ENCODE data around the gene KCTD5.
"Not testable (repeated sequence)": the region's sequence is repeated elsewhere in the genome, so short reads cannot be mapped to it uniquely, and the experiment has no call there.

Gene KCTD5, protein sequence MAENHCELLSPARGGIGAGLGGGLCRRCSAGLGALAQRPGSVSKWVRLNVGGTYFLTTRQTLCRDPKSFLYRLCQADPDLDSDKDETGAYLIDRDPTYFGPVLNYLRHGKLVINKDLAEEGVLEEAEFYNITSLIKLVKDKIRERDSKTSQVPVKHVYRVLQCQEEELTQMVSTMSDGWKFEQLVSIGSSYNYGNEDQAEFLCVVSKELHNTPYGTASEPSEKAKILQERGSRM

DNA sequence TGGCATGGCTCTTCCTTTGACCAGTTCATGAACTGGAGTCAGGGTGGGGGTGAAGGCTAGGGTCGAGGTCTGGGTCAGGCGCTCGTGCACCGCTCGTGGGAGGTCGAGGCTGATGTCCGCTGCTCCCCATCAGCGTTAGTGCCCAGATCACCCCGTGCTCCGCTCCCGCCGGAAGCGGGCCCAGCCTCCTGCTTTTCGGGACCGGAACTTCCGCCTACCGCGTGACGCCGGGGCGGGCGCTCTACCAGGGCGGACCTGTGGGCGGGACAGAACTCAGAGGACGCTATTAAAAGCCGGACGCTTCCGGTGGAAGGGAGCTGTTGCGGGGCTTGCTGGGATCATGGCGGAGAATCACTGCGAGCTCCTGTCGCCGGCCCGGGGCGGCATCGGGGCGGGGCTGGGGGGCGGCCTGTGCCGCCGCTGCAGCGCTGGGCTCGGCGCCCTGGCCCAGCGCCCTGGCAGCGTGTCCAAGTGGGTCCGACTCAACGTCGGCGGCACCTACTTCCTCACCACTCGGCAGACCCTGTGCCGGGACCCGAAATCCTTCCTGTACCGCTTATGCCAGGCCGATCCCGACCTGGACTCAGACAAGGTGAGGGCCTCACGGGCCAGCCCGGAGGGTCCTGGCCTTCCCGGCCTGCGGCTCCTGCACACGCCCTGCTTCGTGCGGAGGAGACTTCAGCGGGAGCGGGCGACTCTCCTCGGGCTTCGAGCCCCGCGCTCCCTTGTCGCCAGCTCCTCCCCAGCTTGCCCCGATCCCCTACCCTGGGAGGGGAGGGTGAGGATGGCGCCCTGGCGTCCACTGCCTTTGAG lies at the start of gene KCTD5:
TSS of gene KCTD5 (plus strand) at position 315 of the 813 bp plus-strand sequence. CDS start at position 341, 26 bp downstream.
- FAIRE-seq (no peak), DNase-seq (ENCODE audit: insufficient read length, low spot score) (peak; percentile 94)
- peak; percentile 84 for TF ChIP-seq POLR2A (IDR thresholded peaks at IDR 0.05; ENCODE audit: low read depth, low read length)

DNA sequence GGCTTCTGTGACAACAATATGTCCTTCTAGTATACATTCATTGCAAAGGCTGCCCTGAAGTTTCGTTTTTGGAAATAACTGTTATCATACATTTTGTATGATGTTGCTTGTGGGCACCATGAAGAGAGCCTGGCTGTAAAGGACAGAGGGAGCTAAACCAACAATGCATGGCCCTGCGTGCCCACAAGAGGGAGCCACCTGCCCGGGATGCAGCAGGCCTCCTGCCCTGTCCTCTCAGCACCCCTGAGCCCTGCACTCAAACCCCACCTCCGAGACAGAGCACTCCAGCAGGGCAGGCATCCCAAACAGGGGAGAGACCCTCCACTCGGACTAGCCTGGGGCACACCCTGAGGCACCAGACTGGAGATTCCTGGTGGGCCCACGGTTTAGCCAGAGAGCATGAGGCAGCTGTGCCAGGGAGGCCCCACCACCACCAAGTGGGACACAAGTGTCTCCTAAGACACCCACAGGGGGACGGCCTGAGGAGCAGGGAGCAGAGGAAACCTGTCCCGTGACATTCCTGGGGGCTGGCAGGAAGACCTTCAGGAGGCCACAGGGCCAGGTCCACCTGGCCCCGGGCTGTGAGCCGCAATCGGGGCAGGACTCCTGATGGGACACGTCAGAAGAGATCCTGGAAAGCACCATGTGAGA lies 43.1 kb upstream of the KCTD5 start:
- not testable (repeated sequence) for DNase-seq (ENCODE audit: insufficient read length, low spot score); FAIRE-seq

DNA sequence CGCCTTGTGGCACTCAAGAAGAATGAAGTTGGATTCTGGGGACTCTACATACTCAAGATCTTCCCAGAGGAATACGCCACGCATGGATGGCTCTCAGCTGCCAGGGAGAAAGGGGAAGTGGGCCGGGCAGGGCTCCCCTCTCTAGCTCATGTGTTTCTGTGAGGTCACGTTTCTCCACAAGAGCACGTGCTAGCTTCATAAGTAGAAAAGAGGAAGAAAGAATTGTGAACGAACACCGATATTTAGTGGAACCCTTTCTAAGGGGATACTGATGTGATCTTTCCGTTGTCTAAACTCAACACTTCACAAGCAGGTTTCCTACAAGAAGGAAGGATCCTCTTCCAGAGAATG lies 42.6 kb upstream of the KCTD5 start:
- DNase-seq (ENCODE audit: insufficient read length, low spot score); FAIRE-seq: not testable (repeated sequence)

DNA sequence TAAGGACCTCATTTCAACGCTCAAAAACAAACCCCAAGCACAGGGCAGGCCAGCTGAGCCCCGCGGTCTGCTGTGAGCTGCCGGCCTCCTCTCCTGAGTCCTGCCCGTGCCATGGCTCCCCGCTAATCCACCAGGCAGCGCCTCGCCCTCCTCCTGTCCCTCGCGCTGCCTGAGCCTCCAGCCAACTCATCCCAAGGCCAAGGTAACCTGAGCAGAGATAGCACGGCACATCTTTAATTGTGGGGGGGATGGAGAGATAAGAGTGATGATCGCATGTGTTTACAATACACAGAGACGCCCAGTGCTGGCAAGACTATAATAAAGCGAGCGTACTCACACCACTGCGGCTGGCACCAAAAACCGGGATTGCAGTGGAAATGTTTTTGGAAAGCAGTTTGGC lies 39.8 kb upstream of the KCTD5 start:
- not testable (repeated sequence) for FAIRE-seq; DNase-seq (ENCODE audit: insufficient read length, low spot score)

DNA sequence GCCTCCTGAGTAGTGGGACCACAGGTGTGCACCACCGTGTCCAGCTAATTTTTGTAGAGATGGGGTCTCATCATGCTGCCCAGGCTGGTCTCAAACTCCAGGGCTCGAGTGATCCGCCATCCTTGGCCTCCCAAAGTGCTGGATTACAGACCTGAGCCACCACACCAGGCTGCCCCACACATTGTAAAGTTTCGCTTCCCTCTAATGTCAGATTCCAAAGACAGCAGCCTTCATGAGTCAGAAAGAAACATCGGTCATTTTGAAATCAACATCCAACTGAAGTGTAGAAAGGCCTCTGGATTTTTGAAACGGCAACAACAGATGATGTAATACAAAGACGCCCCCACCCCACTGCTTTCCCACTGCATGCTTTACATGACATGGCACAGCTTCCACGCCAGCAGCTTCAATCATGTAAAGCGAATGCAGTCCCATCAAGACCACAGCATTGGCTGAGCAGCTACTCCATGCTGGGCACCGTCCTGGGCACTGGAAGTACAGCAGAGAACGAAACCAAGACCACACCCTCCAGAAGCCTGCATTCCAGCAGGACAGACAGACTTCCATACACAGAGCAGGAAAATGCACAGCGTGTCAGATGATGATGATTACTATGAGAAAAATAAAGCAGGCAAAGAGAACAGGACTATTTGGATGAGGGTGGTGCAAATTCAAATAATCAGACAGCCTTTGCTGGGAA lies 37.4 kb upstream of the KCTD5 start:
- not testable (repeated sequence) for FAIRE-seq; DNase-seq (ENCODE audit: insufficient read length, low spot score)

DNA sequence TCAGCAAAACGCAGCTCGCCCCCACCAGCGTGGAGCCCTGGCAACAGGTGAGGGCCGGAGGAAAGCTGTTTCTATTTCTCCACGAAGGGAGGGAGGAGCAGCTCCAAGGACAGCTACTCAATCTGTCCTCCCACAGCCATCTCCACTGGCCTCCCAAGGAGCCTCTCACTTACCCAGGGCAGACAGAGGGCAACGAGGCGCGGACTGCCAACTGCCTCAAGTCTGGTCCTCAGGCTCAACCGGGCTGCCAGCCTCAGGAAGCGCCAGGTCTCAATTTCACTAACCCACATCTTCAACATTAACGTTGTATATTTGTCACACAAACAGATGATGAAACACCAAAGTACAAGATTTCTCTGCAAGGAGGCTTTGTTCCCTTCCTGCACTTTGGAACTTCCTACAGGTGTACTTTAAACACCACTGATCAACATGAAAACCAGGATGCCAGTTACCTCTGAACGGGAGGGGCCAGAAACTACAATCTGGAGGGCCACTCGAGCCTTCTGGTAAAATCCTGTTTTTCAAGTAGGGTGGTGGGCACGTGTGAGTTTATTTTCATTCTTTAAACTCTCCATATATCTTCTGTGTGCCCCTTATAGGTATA lies 31.0 kb upstream of the KCTD5 start:
- not testable (repeated sequence) for FAIRE-seq; DNase-seq (ENCODE audit: insufficient read length, low spot score)

DNA sequence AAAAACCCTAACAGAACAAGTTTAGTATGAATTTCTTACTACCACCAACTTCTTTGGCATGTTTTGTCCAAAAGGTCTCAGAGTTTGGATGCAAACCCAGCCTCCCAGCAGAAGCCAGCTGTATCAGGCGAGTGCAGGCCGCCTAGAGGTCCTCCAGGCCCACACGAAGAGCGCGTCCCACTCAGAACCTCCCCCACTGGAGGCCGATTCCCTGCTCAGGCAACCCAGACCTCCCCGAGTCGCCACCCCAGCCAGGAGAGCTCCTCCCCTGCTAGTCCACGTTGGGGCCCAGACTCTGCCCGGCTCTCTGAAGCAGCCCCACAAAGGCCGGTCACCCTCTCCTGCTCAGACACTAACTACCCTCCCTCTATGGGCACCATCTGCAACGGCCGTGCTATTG lies 28.4 kb upstream of the KCTD5 start:
- FAIRE-seq; DNase-seq (ENCODE audit: insufficient read length, low spot score): not testable (repeated sequence)

DNA sequence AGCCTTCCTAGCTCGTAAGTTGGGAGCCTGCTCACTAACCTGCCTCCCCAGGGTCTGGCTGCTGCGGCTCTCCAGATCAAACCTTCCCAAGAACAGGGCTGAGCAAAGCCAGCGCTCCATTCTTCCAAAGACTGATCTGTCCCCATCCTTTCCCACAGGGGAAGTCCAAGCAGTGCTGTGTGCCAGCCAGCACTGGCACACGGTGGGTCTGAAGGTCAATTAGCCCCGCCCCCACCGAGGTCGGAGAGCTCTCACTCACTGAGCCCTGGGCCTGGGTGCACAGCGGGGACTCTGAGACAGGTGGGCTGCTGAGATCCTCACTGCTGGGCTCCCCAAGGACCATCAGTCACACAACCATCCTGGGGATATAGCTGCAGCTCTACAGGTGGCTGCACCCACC lies 27.4 kb upstream of the KCTD5 start:
- not testable (repeated sequence) for FAIRE-seq; DNase-seq (ENCODE audit: insufficient read length, low spot score)

DNA sequence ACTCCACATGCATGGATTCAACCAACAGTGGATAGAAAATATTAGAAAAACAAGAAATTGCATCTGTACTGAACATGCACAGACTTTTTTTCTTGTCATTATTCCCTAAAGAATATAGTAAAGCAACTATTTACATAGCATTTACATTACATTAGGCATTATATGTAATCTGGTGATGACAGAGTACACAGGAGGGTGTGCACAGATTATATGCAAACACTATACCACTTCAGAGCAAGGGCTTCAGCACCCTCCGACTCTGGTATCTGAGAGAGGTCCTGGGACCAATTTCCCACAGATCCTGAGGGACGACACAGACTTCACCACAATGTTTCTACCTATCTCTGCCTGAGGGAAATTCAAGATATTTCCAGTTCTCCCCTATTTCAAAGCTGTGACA lies 25.3 kb upstream of the KCTD5 start:
- no peak for TF ChIP-seq POLR2A (IDR thresholded peaks at IDR 0.05; ENCODE audit: low read depth, low read length)
- FAIRE-seq (no peak), DNase-seq (ENCODE audit: insufficient read length, low spot score) (no peak)

DNA sequence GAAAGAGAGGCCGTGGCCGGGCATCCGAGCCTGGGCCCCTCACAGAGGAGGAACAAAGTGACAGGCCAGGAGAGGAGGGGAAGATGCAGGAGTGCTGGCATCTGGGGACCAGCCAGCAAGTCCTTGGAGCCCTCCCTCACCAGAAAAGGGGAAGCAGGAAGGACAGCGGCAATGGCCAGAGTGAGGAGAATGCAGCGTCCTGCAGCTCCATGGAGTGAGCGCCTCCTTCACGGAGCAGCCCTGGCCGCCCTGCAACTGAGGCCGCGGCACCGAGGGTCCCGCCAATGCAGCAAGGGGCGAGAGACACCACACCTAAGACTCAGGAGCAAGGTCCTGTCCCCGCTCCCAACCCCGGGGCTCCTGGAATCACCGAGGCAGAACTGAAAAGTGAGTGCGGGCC lies 24.5 kb upstream of the KCTD5 start:
- not testable (repeated sequence) for FAIRE-seq

DNA sequence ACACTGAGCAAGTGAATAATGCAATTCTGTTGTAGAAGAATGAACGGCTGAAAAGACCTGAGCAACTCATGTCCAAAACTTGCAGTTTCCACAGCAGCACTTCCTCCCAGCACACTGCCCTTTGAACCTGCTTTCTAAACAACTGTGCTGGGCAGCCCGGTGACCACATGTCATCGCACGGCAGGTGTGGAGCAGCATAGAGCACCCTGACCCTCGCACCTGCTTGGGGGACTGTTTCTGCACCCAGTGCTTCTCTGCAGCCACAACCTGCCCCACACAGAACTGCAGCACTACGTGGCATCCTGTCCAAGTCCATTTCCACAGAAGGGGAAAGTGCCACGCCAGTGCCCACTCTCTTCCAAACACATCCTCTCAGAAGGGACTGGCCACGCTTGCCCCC lies 22.8 kb upstream of the KCTD5 start:
- not testable (repeated sequence) for DNase-seq (ENCODE audit: insufficient read length, low spot score); FAIRE-seq

More for the DNA sequence above, 24.5 kb upstream of the KCTD5 start:
- not testable (repeated sequence) for DNase-seq (ENCODE audit: insufficient read length, low spot score)

DNA sequence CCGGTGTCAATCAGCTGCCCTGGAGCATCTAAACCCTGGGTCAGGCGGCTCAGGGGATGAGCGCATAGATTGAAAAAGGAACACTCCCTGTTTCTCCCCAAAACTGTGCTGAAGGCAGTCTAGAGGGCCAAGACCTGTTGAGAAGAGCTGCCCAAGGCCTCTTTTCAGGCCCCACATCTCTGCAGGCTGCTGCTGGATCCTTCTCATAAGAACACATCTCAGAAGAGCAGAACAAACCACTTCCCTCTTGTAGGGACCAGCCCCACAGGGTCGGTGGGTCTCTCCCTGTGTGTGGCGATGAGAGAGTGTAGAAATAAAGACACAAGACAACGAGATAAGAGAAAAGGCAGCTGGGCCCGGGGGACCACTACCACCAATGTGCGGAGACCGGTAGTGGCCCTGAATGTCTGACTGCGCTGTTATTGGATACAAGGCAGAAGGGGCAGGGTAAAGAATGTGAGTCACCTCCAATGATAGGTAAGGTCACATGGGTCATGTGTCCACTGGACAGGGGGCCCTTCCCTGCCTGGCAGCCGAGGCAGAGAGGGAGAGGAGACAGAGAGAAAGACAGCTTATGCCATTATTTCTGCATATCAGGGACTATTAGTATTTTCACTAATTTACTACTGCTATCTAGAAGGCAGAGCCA lies 22.2 kb upstream of the KCTD5 start:
- not testable (repeated sequence) for DNase-seq (ENCODE audit: insufficient read length, low spot score); FAIRE-seq

DNA sequence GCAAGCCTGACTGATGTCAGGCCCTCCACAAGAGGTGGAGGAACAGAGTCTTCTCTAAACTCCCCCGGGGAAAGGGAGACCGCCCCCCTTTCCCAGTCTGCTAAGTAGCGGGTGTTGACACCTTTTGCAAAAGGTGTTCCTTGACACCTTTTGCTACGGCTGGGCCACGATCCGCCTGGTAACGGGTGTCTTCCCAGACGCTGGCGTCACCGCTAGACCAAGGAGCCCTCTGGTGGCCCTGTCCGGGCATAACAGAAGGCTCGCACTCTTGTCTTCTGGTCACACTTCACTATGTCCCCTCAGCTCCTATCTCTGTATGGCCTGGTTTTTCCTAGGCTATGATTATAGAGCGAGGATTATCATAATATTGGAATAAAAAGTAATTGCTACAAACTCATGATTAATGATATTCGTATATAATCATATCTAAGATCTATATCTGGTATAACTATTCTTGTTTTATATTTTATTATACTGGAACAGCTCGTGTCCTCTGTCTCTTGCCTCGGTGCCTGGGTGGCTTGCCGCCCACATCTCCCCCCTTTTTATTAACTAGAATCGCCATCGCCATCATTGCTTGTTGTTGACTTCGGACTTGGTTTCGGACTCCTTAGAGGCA lies 21.5 kb upstream of the KCTD5 start:
- FAIRE-seq; DNase-seq (ENCODE audit: insufficient read length, low spot score): not testable (repeated sequence)
